ENCODE results near the gene MMP23B. TPM values are rescaled to one million over a fixed set of nuclear protein-coding genes. Genes with fewer than 3 reads are reported as not detected.
A peak's percentile ranks its signal among the peaks of the same experiment; 100 is the strongest.

Gene MMP23B
- total and polyA plus RNA-seq, 2 of the 8 experiments (the other 6 are each of a cell fraction or from before 2014, with no cell fraction given): 9.2 to 14.6 TPM

DNA sequence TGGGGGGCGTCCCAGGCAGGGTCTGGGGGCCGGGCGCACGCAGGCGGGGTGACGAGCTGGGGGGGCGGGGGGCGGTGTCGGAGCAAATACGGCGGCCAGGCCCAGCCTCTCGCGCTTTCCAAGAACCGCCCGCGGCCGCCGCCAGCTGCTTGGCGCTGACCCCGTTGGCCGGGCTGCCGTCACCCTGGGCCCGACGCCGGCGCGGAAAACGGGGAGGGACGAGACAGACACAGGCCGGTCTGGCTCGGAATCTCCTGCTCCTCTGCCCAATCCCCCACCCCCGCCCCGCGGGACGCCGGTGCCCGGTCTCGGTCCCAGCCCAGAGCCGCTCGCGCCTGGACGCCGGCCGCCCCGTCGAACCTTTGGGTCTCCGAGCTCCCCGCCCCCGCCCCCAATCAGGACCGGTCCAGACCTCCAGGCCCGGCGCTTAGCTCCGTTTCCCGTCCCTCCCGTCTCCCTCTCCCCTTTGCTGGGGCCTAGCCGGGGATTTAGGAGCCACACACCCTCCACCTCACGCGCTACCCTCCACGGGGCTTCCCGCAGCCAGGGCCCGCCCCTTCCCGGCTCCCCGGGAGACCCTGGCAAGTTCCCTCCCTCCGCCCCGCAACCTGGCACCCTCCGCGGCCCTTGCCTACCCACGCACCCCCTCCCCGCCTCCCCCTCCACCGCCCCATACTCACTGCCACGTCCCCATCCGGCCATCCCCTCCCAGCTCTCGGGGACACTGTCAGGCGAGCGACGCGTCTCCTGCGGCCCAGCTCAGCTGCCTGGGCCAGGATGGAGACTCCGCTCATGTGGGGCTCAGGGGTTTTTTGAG, 800 bp upstream of the MMP23B start:
- H3K9me3 ChIP-seq (ENCODE audit: insufficient read depth in 2 of 2, low read depth in 1 of 2, low read length in 1 of 2): no peaks in the 10 kb centered on the region
- peak overlapping the region; percentile 14 to 70 (median 20); a peak in 5 of 8 replicates for H3K4me3 ChIP-seq (ENCODE audit: extremely low read depth in 1 of 4, insufficient read depth in 2 of 4, low read depth in 3 of 4, low read length in 4 of 4)
- FAIRE-seq: no peak

More for the DNA sequence above, 800 bp upstream of the MMP23B start:
- Histone ChIP-seq H2BK5ac (ENCODE audit: low read depth, low read length) (no peak overlapping the region), H2AFZ (ENCODE audit: low read length) (no peak overlapping the region), H3K9ac (replicated peaks in 1 of 4; ENCODE audit: extremely low read depth in 1 of 4, low read depth in 3 of 4, low read length in 3 of 4) (no peak overlapping the region), H3K4me2 (ENCODE audit: insufficient read depth in 1 of 2, low read depth in 2 of 2, low read length in 2 of 2) (peak overlapping the region; percentile 49 to 71), H4K20me1 (replicated peaks in 1 of 2; ENCODE audit: control insufficient read depth in 1 of 2, insufficient read depth in 2 of 2, low read length in 2 of 2) (peaks cover 0 to 7% of the 10 kb centered on the region in 2 experiments), H3K4me1 (replicated peaks in 1 of 4; ENCODE audit: control insufficient read depth in 3 of 4, insufficient read depth in 4 of 4, low read length in 3 of 4) (peaks cover 0 to 6% (median 2%) of the 10 kb centered on the region in 4 experiments; a peak in 4 of 7 replicates), H4K8ac (ENCODE audit: extremely low read depth, insufficient read depth, low read length) (peak overlapping the region; percentile 68), H2BK20ac (ENCODE audit: low read length) (no peak overlapping the region), H3K79me1 (ENCODE audit: low read depth, low read length) (no peaks in the 10 kb centered on the region), H4K5ac (ENCODE audit: insufficient read length, low read depth, low read length) (no peak overlapping the region), H3K14ac (ENCODE audit: insufficient read length) (no peak overlapping the region), H3K23me2 (ENCODE audit: low read depth, low read length) (peaks cover 9% of the 10 kb centered on the region; the same call in 1 of the 2 replicates), H3K18ac (ENCODE audit: extremely low read depth, low read length) (no peak overlapping the region; the same call in 1 of the 2 replicates), H3K56ac (replicated peaks; ENCODE audit: insufficient read length, low read depth, low read length) (no peak overlapping the region), H3K79me2 (ENCODE audit: control insufficient read depth in 1 of 2, insufficient read depth in 2 of 2, low read length in 2 of 2) (no peaks in the 10 kb centered on the region), H2BK12ac (ENCODE audit: low read depth, low read length) (no peak overlapping the region), H2BK15ac (ENCODE audit: low read length) (no peak overlapping the region), H3K36me3 (ENCODE audit: control insufficient read depth in 2 of 4, insufficient read depth in 4 of 4, low read length in 3 of 4) (no peaks in the 10 kb centered on the region), H3K4ac (replicated peaks; ENCODE audit: insufficient read length, low read depth, low read length) (no peak overlapping the region), H3K23ac (ENCODE audit: insufficient read length) (no peak overlapping the region), H2BK120ac (replicated peaks; ENCODE audit: low read depth, low read length) (no peak overlapping the region), H3K27me3 (replicated peaks in 1 of 4; ENCODE audit: control insufficient read depth in 3 of 4, extremely low read depth in 1 of 4, insufficient read depth in 3 of 4, low read length in 3 of 4) (peaks cover 8 to 23% (median 14%) of the 10 kb centered on the region in 4 experiments; a peak in 6 of 7 replicates), H2AK5ac (ENCODE audit: low read depth, low read length) (no peak overlapping the region), H4K91ac (replicated peaks; ENCODE audit: insufficient read length, low read length) (no peak overlapping the region), H3K27ac (ENCODE audit: low read depth, low read length) (no peak overlapping the region)
- peak in 1 of 2 experiments; percentile 70 for DNase-seq (ENCODE audit: low read depth in 1 of 2, low spot score in 2 of 2)
- TF ChIP-seq EZH2 (IDR thresholded peaks at IDR 0.05; ENCODE audit: low read depth, low read length, severe bottlenecking): no peak
- TF ChIP-seq, protein P1, sequence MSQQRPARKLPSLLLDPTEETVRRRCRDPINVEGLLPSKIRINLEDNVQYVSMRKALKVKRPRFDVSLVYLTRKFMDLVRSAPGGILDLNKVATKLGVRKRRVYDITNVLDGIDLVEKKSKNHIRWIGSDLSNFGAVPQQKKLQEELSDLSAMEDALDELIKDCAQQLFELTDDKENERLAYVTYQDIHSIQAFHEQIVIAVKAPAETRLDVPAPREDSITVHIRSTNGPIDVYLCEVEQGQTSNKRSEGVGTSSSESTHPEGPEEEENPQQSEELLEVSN (IDR thresholded peaks at IDR 0.05): no peak
- no peak for TF ChIP-seq RXRA (IDR thresholded peaks at IDR 0.05; ENCODE audit: insufficient read depth, low read depth, low read length)
- no peak for TF ChIP-seq SIN3A (conservative IDR thresholded peaks at IDR 0.05 in 1 of 2, IDR thresholded peaks at IDR 0.05 in 1 of 2; ENCODE audit: low read depth in 1 of 2, low read length in 2 of 2)
- no peak for TF ChIP-seq MAFK (IDR thresholded peaks at IDR 0.05; ENCODE audit: low read depth, low read length)
- 14% methylated on average over 28 of the region's 79 CpGs; no CpG with 5 or more reads in 1 of the 2 experiments for WGBS, 2 experiments (ENCODE audit: extremely low coverage in 1 of 2, insufficient coverage in 1 of 2, insufficient read length in 1 of 2, insufficient replicate concordance in 2 of 2, low coverage in 1 of 2, low lambda C conversion rate in 2 of 2, missing lambda C conversion rate in 1 of 2)
- POLR2A ChIA-PET (ENCODE audit: partially characterized antibody): interaction anchor here (0.7 to 4.4 kb wide), 5 partner anchors 16 to 119 kb away, joined by 3 to 34 read pairs (median 3); partner anchors contain the start of genes ATAD3A and MIB2
- CTCF ChIA-PET (ENCODE audit: partially characterized antibody): interaction anchor here (0.5 to 3.8 kb wide), 3 partner anchors 11 to 34 kb away, joined by 3 to 21 read pairs (median 3); no protein-coding TSS in a partner anchor
